HCT116 (cell line): Measurements from ENCODE around the gene CD247. TPM values are rescaled to one million over a fixed set of nuclear protein-coding genes. Genes with fewer than 3 reads are reported as not detected.

ENCODE experiments used
- ATAC-seq: fragments of 200-7000 bp; cut with Tn5 transposase; 2 replicates; pipeline ENCODE4 v1.9.1; 2020; ENCODE audit warnings: mild to moderate bottlenecking, moderate library complexity
- BruUV-seq: library from RNA; stranded (reverse); fragments of 400-500 nt; replicated peaks from 2 replicates; lab custom pipeline; 2021; lab: Mats Ljungman, UMichigan
- CTCF ChIA-PET: fragments of 300-600 bp; sonication (Branson Sonifier 250); formaldehyde crosslinking; loops from one replicate; lab custom pipeline; 2021; ENCODE audit warnings: antibody characterized with exemption; lab: Charles Lee
- POLR2A ChIA-PET: fragments of 300-600, 350-600 bp; sonication (Branson Sonifier 250); formaldehyde crosslinking; loops from one replicate; lab custom pipeline; 2021; ENCODE audit warnings: antibody characterized with exemption; lab: Charles Lee
- RAD21 ChIA-PET, 2 experiments: fragments of 300-600 bp; sonication (Branson Sonifier 250); formaldehyde crosslinking; loops; one replicate each; lab custom pipeline; 2023; ENCODE audit warnings: low total read pairs in 2 of 2; ENCODE audit not compliant: uncharacterized antibody in 2 of 2, unreplicated experiment in 2 of 2, low non-redundant PET in 1 of 2; lab: Charles Lee
- DNase-seq: peaks from one replicate; pipeline ENCODE4 v3.0.0-alpha.2; 2010; ENCODE audit warnings: low read depth, low spot score
- H2AFZ ChIP-seq: fragments of 200-600 bp; shearing (Covaris generic), sonication (generic); 2 replicates; pipeline ENCODE4 v1.6.1; 2017; ENCODE audit warnings: low read depth, mixed run types, mixed read lengths, antibody characterized with exemption, low read length; ENCODE audit not compliant: poor library complexity, severe bottlenecking
- H3K27ac ChIP-seq: 2 replicates; pipeline ENCODE4 v1.5.1; 2012; ENCODE audit warnings: low read depth, low read length
- H3K27me3 ChIP-seq: fragments of 200-600 bp; sonication (generic); 2 replicates; pipeline ENCODE4 v1.6.1; 2016; ENCODE audit warnings: mixed run types, low read length, mixed read lengths; ENCODE audit not compliant: insufficient read depth
- H3K36me3 ChIP-seq, 2 experiments: fragments of 200-500 bp in 1 of 2; fragments of 200-600 bp in 1 of 2; sonication (Bioruptor generic) in 1 of 2; sonication (generic) in 1 of 2; 2 replicates each; pipeline versions ENCODE4 v1.5.1 to v1.6.1; 2014 to 2016; ENCODE audit warnings: low read length in 2 of 2, inconsistent platforms in 1 of 2, mixed read lengths in 1 of 2, mixed run types in 1 of 2; ENCODE audit not compliant: insufficient read depth in 2 of 2, control insufficient read depth in 1 of 2
- H3K4me1 ChIP-seq, 2 experiments: fragments of 200-600 bp in 1 of 2; sonication (generic) in 1 of 2; 2 replicates each; pipeline versions ENCODE4 v1.5.1 to v1.6.1; 2012 to 2017; ENCODE audit warnings: low read length in 2 of 2, inconsistent platforms in 1 of 2, mild to moderate bottlenecking in 1 of 2, mixed read lengths in 1 of 2, mixed run types in 1 of 2, moderate library complexity in 1 of 2; ENCODE audit not compliant: insufficient read depth in 2 of 2, control insufficient read depth in 1 of 2
- H3K4me2 ChIP-seq: fragments of 200-600 bp; sonication (generic); 2 replicates; pipeline ENCODE4 v1.6.1; 2017; ENCODE audit warnings: mixed run types, low read length, mixed read lengths
- H3K4me3 ChIP-seq, 2 experiments: fragments of 200-600 bp in 1 of 2; sonication (generic) in 1 of 2; replicated peaks in 1 of 2; 2 replicates each; pipeline ENCODE4 v1.5.1; 2011 to 2016; ENCODE audit warnings: low read length in 2 of 2, control low read depth in 1 of 2, low read depth in 1 of 2, mild to moderate bottlenecking in 1 of 2, mixed read lengths in 1 of 2, mixed run types in 1 of 2
- H3K79me2 ChIP-seq: fragments of 200-600 bp; sonication (generic); 2 replicates; pipeline ENCODE4 v1.6.1; 2017; ENCODE audit warnings: mild to moderate bottlenecking, mixed run types, low read length, moderate library complexity, mixed read lengths; ENCODE audit not compliant: insufficient read depth
- H3K9ac ChIP-seq: fragments of 200-600 bp; sonication (generic); 2 replicates; pipeline ENCODE4 v1.6.1; 2016; ENCODE audit warnings: low read length, mixed read lengths
- H3K9me2 ChIP-seq: fragments of 200-600 bp; sonication (generic), shearing (Covaris generic); 2 replicates; pipeline ENCODE4 v1.6.1; 2017; ENCODE audit warnings: mixed run types, mild to moderate bottlenecking, moderate library complexity; ENCODE audit not compliant: insufficient read depth
- H3K9me3 ChIP-seq, 2 experiments: fragments of 200-500 bp in 1 of 2; fragments of 200-600 bp in 1 of 2; sonication (Bioruptor generic) in 1 of 2; sonication (generic) in 1 of 2; 2 replicates each; pipeline ENCODE4 v1.6.1; 2014 to 2017; ENCODE audit warnings: low read length in 2 of 2, mixed read lengths in 2 of 2, inconsistent platforms in 1 of 2, low read depth in 1 of 2, mild to moderate bottlenecking in 1 of 2, mixed run types in 1 of 2, moderate library complexity in 1 of 2; ENCODE audit not compliant: control insufficient read depth in 1 of 2, insufficient read depth in 1 of 2
- H4K20me1 ChIP-seq: fragments of 200-600 bp; sonication (generic), shearing (Covaris generic); 2 replicates; pipeline ENCODE4 v1.6.1; 2017; ENCODE audit warnings: mixed run types, mild to moderate bottlenecking, moderate library complexity; ENCODE audit not compliant: insufficient read depth
- ATF3 ChIP-seq: IDR thresholded peaks from 2 replicates; pipeline ENCODE4 v1.6.1; 2012
- CBX3 ChIP-seq: IDR thresholded peaks from 2 replicates; pipeline ENCODE4 v1.6.1; 2012; ENCODE audit warnings: low read depth
- CEBPB ChIP-seq: IDR thresholded peaks from 2 replicates; pipeline ENCODE4 v1.6.1; 2012; ENCODE audit warnings: low read depth
- CTCF ChIP-seq, 3 experiments: fragments of 200-600 bp in 1 of 3; sonication (generic) in 1 of 3; IDR thresholded peaks in 2 of 3; conservative IDR thresholded peaks in 1 of 3; 2 replicates each; pipeline ENCODE4 v1.5.1; 2012 to 2017; ENCODE audit warnings: low read depth in 2 of 3, low read length in 2 of 3, antibody characterized with exemption in 1 of 3, borderline replicate concordance in 1 of 3, control low read depth in 1 of 3, mild to moderate bottlenecking in 1 of 3, mixed read lengths in 1 of 3, mixed run types in 1 of 3, moderate library complexity in 1 of 3; ENCODE audit not compliant: insufficient read depth in 1 of 3
- EGR1 ChIP-seq: IDR thresholded peaks from 2 replicates; pipeline ENCODE4 v1.6.1; 2012; ENCODE audit warnings: low read depth
- ELF1 ChIP-seq: IDR thresholded peaks from 2 replicates; pipeline ENCODE4 v1.6.1; 2012; ENCODE audit warnings: low read depth, borderline replicate concordance
- EZH2 ChIP-seq: fragments of 200-600 bp; sonication (generic); IDR thresholded peaks from 2 replicates; pipeline ENCODE4 v1.6.1; 2017; ENCODE audit warnings: antibody characterized with exemption, mixed run types
- EZH2phosphoT487 ChIP-seq: fragments of 200-600 bp; IDR thresholded peaks from 2 replicates; pipeline ENCODE4 v1.6.1; 2018; ENCODE audit warnings: antibody characterized with exemption, borderline replicate concordance
- FOSL1 ChIP-seq: IDR thresholded peaks from 2 replicates; pipeline ENCODE4 v1.6.1; 2012; ENCODE audit warnings: low read depth
- JUND ChIP-seq: IDR thresholded peaks from 2 replicates; pipeline ENCODE4 v1.6.1; 2012
- MAX ChIP-seq: IDR thresholded peaks from 2 replicates; pipeline ENCODE4 v1.6.1; 2012
- POLR2A ChIP-seq: IDR thresholded peaks from 2 replicates; pipeline ENCODE4 v1.7.0; 2011; ENCODE audit warnings: borderline replicate concordance; ENCODE audit not compliant: insufficient read depth, insufficient read length; ENCODE audit errors: extremely low read depth
- POLR2AphosphoS5 ChIP-seq: IDR thresholded peaks from 2 replicates; pipeline ENCODE4 v1.6.1; 2011; ENCODE audit warnings: mild to moderate bottlenecking, low read depth, low read length, moderate library complexity
- RAD21 ChIP-seq: IDR thresholded peaks from 2 replicates; pipeline ENCODE4 v1.6.1; 2012; ENCODE audit warnings: low read depth, mild to moderate bottlenecking
- REST ChIP-seq: IDR thresholded peaks from 2 replicates; pipeline ENCODE4 v1.6.1; 2012; ENCODE audit warnings: low read depth
- SP1 ChIP-seq: IDR thresholded peaks from 2 replicates; pipeline ENCODE4 v1.6.1; 2012; ENCODE audit warnings: low read depth
- SRF ChIP-seq: IDR thresholded peaks from 2 replicates; pipeline ENCODE4 v1.6.1; 2012; ENCODE audit warnings: low read depth
- TCF7L2 ChIP-seq: IDR thresholded peaks from 2 replicates; pipeline ENCODE4 v1.7.0; 2011; ENCODE audit warnings: borderline replicate concordance, inconsistent platforms; ENCODE audit not compliant: insufficient read depth, insufficient read length; ENCODE audit errors: extremely low read depth
- YY1 ChIP-seq: IDR thresholded peaks from 2 replicates; pipeline ENCODE4 v1.6.1; 2011; ENCODE audit warnings: low read length, low read depth, moderate library complexity, mild to moderate bottlenecking; ENCODE audit not compliant: insufficient replicate concordance; ENCODE audit errors: extremely low read depth
- ZBTB33 ChIP-seq: IDR thresholded peaks from 2 replicates; pipeline ENCODE4 v1.6.1; 2011; ENCODE audit warnings: mild to moderate bottlenecking, low read length, moderate library complexity; ENCODE audit not compliant: insufficient replicate concordance; ENCODE audit errors: extremely low read depth
- intact Hi-C: fragments of 100-400 bp; cut with micrococcal nuclease; formaldehyde crosslinking; loops from 2 replicates; pipeline ENCODE4 v1.10.0; 2022
- total RNA-seq: library from RNA; stranded (reverse); gene quantifications from one replicate; pipeline ENCODE4 v1.2.1, GENCODE V29; 2021; ENCODE audit not compliant: unreplicated experiment

The CD247 gene
- total RNA-seq, 1 experiment from 2014 or later = 0.57 TPM

GRCh38 chr1:167514288-167514687, 4.0 kb downstream of the CD247 start:
- H3K9ac ChIP-seq = no peak overlapping the region
- intact Hi-C loops = no loop called here
- RAD21 ChIA-PET = no interaction called here
- POLR2A ChIA-PET = no interaction called here
- no peaks in the 10 kb centered on the region for H4K20me1 ChIP-seq
- no peak overlapping the region for H3K4me2 ChIP-seq
- H3K36me3 ChIP-seq = no peaks in the 10 kb centered on the region
- no peak overlapping the region for H3K4me3 ChIP-seq
- no TSS peak for BruUV-seq
- no peak overlapping the region for H2AFZ ChIP-seq
- TF ChIP-seq CBX3 (no peak), REST (no peak), SRF (no peak), EGR1 (no peak), TCF7L2 (no peak), EZH2 (no peak), RAD21 (no peak), MAX (no peak), POLR2A (no peak), YY1 (no peak), CTCF (IDR thresholded peaks at IDR 0.05 in 2 of 3, conservative IDR thresholded peaks at IDR 0.05 in 1 of 3; ENCODE audit: borderline replicate concordance in 1 of 3, insufficient read depth in 1 of 3, low read depth in 2 of 3, low read length in 2 of 3) (no peak), JUND (no peak), EZH2phosphoT487 (no peak), ELF1 (no peak), SP1 (no peak), ZBTB33 (no peak), CEBPB (no peak), POLR2AphosphoS5 (no peak), FOSL1 (no peak), ATF3 (no peak)
- H3K9me3 ChIP-seq = no peaks in the 10 kb centered on the region
- no peaks in the 10 kb centered on the region for H3K27me3 ChIP-seq
- DNase-seq = no peak
- ATAC-seq = no peak
- no peak overlapping the region for H3K27ac ChIP-seq
- no peaks in the 10 kb centered on the region for H3K4me1 ChIP-seq
- no peaks in the 10 kb centered on the region for H3K9me2 ChIP-seq
- no peaks in the 10 kb centered on the region for H3K79me2 ChIP-seq
- CTCF ChIA-PET = no interaction called here
